ENCODE data around the gene DNHD1. TPM values are rescaled to one million over a fixed set of nuclear protein-coding genes. Genes with fewer than 3 reads are reported as not detected.

The DNHD1 gene
- total RNA-seq, 1 donor from 2014 or later: 5.0 TPM

- TF ChIP-seq EZH2phosphoT487 (IDR thresholded peaks at IDR 0.05) (no peak), EZH2 (IDR thresholded peaks at IDR 0.05) (no peak)
- TF ChIP-seq, protein P1, sequence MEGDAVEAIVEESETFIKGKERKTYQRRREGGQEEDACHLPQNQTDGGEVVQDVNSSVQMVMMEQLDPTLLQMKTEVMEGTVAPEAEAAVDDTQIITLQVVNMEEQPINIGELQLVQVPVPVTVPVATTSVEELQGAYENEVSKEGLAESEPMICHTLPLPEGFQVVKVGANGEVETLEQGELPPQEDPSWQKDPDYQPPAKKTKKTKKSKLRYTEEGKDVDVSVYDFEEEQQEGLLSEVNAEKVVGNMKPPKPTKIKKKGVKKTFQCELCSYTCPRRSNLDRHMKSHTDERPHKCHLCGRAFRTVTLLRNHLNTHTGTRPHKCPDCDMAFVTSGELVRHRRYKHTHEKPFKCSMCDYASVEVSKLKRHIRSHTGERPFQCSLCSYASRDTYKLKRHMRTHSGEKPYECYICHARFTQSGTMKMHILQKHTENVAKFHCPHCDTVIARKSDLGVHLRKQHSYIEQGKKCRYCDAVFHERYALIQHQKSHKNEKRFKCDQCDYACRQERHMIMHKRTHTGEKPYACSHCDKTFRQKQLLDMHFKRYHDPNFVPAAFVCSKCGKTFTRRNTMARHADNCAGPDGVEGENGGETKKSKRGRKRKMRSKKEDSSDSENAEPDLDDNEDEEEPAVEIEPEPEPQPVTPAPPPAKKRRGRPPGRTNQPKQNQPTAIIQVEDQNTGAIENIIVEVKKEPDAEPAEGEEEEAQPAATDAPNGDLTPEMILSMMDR (IDR thresholded peaks at IDR 0.05): no peak
- peaks cover 5% of the 10 kb centered on the region for H3K27me3 Mint-ChIP-seq (ENCODE audit: insufficient read depth, low read depth)
- H3K27ac ChIP-seq: no peak overlapping the region
These were observed 60.0 kb downstream of the DNHD1 start for GRCh38 chr11:6557063-6557462.

DNA sequence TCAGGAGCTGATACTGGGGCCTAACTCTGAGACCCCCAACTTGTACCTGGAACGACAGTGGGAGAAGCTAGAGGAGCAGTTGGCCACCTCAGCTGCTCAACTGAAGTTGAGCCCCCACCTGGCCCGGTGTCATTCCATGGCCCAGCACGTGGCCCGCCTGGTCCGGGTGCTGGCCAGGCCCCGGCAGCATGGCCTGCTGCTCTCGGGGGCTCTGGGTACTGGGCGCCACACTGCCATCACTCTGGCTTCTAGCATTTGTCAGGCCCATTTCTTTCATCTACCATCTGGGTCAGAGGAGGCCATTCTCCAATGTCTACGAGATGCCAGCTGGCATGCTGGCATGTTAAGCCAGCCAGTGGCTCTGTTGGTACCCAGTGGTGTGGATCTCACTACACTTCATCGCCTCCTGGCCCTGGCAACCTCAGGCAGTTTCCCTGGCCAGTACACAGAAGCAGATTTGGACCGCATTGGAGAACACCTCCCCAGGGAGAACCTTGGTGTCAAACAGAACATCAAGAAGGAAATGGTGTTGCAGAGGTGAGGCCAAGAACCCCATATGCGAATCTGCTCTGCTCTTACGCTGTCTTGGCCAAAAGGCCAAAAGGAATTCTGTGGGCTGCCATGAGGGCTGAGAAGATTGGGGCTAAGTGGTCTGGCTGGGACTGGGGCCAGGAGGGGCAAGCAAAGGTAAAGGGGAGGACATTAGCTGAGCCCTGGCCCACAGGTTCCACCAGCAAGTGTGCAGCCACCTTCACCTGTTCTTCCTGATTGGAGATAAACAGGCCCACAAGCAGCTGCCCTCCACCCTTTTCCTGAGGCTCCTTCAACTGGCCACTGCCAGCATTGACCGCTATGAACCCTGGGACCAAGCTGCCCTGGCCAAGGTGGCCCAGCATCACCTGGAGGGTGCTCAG lies 60.9 kb downstream of the DNHD1 start:
- Mint-ChIP-seq H3K4me1 (no peaks in the 10 kb centered on the region), H3K27ac (no peak overlapping the region), H3K4me3 (no peak overlapping the region), H3K9me3 (no peaks in the 10 kb centered on the region), H3K27me3 (ENCODE audit: insufficient read depth, low read depth) (peaks cover 5% of the 10 kb centered on the region), H3K36me3 (no peaks in the 10 kb centered on the region)
- Histone ChIP-seq H3K36me3 (no peaks in the 10 kb centered on the region), H3K27ac (no peak overlapping the region), H3K9ac (no peak overlapping the region), H3K27me3 (no peaks in the 10 kb centered on the region), H3K4me3 (no peak overlapping the region), H4K20me1 (ENCODE audit: low read depth) (no peaks in the 10 kb centered on the region), H3K4me1 (no peaks in the 10 kb centered on the region), H3K79me2 (ENCODE audit: low read depth) (no peaks in the 10 kb centered on the region), H3K9me3 (ENCODE audit: low read depth) (no peaks in the 10 kb centered on the region), H3F3A (ENCODE audit: low read depth) (no peaks in the 10 kb centered on the region), H2AFZ (replicated peaks) (no peak overlapping the region), H3K4me2 (no peak overlapping the region)
- no peak for DNase-seq (ENCODE audit: low spot score)
- TF ChIP-seq EZH2phosphoT487 (IDR thresholded peaks at IDR 0.05): no peak

More at GRCh38 chr11:6557063-6557462, 60.0 kb downstream of the DNHD1 start:
- Histone ChIP-seq H3K27me3 (no peaks in the 10 kb centered on the region), H2AFZ (replicated peaks) (no peak overlapping the region), H3K9me3 (ENCODE audit: low read depth) (no peaks in the 10 kb centered on the region), H3K4me2 (no peak overlapping the region), H3K4me1 (no peaks in the 10 kb centered on the region), H4K20me1 (ENCODE audit: low read depth) (no peaks in the 10 kb centered on the region), H3K9ac (no peak overlapping the region), H3K36me3 (no peaks in the 10 kb centered on the region), H3F3A (ENCODE audit: low read depth) (no peaks in the 10 kb centered on the region), H3K79me2 (ENCODE audit: low read depth) (no peaks in the 10 kb centered on the region), H3K4me3 (no peak overlapping the region)
- Mint-ChIP-seq H3K9me3 (no peaks in the 10 kb centered on the region), H3K4me3 (no peak overlapping the region), H3K4me1 (no peaks in the 10 kb centered on the region), H3K27ac (no peak overlapping the region), H3K36me3 (no peaks in the 10 kb centered on the region)
- no peak for DNase-seq (ENCODE audit: low spot score)

DNA sequence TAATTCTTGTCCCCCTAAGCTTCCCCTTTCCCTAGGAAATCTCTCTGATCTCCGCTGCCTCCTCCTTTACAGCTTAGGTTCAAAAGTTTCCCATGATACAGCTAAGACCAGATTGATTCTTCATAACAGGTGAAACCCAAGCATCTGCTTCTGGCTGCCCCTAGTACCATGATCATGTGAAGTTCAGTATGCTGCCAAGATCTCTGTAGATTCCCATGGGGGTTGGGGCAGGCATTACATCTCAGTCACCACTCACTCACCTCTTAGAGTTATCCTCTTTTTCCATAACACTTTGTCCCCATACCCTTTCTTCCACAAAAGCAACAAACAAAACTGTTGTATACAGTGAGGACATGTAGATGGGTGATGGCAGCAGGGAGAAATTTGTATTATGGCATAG lies 62.3 kb downstream of the DNHD1 start:
- H3K27me3 ChIP-seq: no peaks in the 10 kb centered on the region
- H3K9me3 Mint-ChIP-seq: no peaks in the 10 kb centered on the region
- H3K4me3 Mint-ChIP-seq: no peak overlapping the region
- H3K27ac ChIP-seq: no peak overlapping the region
- no peaks in the 10 kb centered on the region for H3K4me1 Mint-ChIP-seq
- DNase-seq (ENCODE audit: low spot score): no peak
- H3K4me3 ChIP-seq: no peak overlapping the region
- H3K4me1 ChIP-seq: no peaks in the 10 kb centered on the region
- H3K27me3 Mint-ChIP-seq (ENCODE audit: insufficient read depth, low read depth): peaks cover 5% of the 10 kb centered on the region
- H2AFZ ChIP-seq (replicated peaks): no peak overlapping the region
- no peak overlapping the region for H3K4me2 ChIP-seq
- no peaks in the 10 kb centered on the region for H3K79me2 ChIP-seq (ENCODE audit: low read depth)
- H3K36me3 ChIP-seq: no peaks in the 10 kb centered on the region
- no peak overlapping the region for H3K9ac ChIP-seq
- H3K36me3 Mint-ChIP-seq: no peaks in the 10 kb centered on the region
- no peak for TF ChIP-seq EZH2 (IDR thresholded peaks at IDR 0.05)
- TF ChIP-seq, protein P1 (IDR thresholded peaks at IDR 0.05): no peak
- TF ChIP-seq EZH2phosphoT487 (IDR thresholded peaks at IDR 0.05): no peak
- H3K9me3 ChIP-seq (ENCODE audit: low read depth): no peaks in the 10 kb centered on the region
- no peak overlapping the region for H3K27ac Mint-ChIP-seq
- H4K20me1 ChIP-seq (ENCODE audit: low read depth): no peaks in the 10 kb centered on the region
- no peaks in the 10 kb centered on the region for H3F3A ChIP-seq (ENCODE audit: low read depth)

- Mint-ChIP-seq H3K27me3 (ENCODE audit: insufficient read depth, low read depth) (peaks cover 5% of the 10 kb centered on the region), H3K4me1 (peaks cover 3% of the 10 kb centered on the region), H3K36me3 (no peaks in the 10 kb centered on the region), H3K27ac (no peak overlapping the region), H3K9me3 (no peaks in the 10 kb centered on the region), H3K4me3 (no peak overlapping the region)
- no peak overlapping the region for H2AFZ ChIP-seq (replicated peaks)
- no peak for DNase-seq (ENCODE audit: low spot score)
- H3K4me3 ChIP-seq: no peak overlapping the region
- H3K79me2 ChIP-seq (ENCODE audit: low read depth): no peaks in the 10 kb centered on the region
- no peaks in the 10 kb centered on the region for H3K36me3 ChIP-seq
- H3K4me2 ChIP-seq: no peak overlapping the region
- H3K9ac ChIP-seq: no peak overlapping the region
- no peak overlapping the region for H3K27ac ChIP-seq
- no peaks in the 10 kb centered on the region for H4K20me1 ChIP-seq (ENCODE audit: low read depth)
- no peaks in the 10 kb centered on the region for H3K9me3 ChIP-seq (ENCODE audit: low read depth)
- H3F3A ChIP-seq (ENCODE audit: low read depth): no peaks in the 10 kb centered on the region
- peaks cover 5% of the 10 kb centered on the region for H3K4me1 ChIP-seq
- TF ChIP-seq EZH2phosphoT487 (IDR thresholded peaks at IDR 0.05) (no peak), EZH2 (IDR thresholded peaks at IDR 0.05) (no peak)
- TF ChIP-seq, protein P1 (IDR thresholded peaks at IDR 0.05): no peak
- H3K27me3 ChIP-seq: no peaks in the 10 kb centered on the region
These were observed 64.2 kb downstream of the DNHD1 start for GRCh38 chr11:6561288-6561687.

Measured in neural progenitor cell (in vitro differentiated cells).